Left forelimb (tissue), 1 donor: ENCODE results near the gene GOLGA8M.
"Not testable (repeated sequence)": the region's sequence is repeated elsewhere in the genome, so short reads cannot be mapped to it uniquely, and the experiment has no call there.

ENCODE experiments used
- DNase-seq: peaks from one replicate; pipeline ENCODE4 v3.0.0-alpha.2; 2018; ENCODE audit warnings: low spot score

The GOLGA8M gene

GRCh38 chr15:28712270-28712669 is at the start of gene GOLGA8M:
TSS of gene GOLGA8M (minus strand) at chr15:28712421. CDS start at chr15:28712323, 98 bp downstream.
- DNase-seq, result not testable (repeated sequence)

GRCh38 chr15:28742890-28743289 is 30.7 kb upstream of the GOLGA8M start:
- not testable (repeated sequence) for DNase-seq

GRCh38 chr15:28738590-28739292 is 26.5 kb upstream of the GOLGA8M start:
- not testable (repeated sequence) for DNase-seq

- DNase-seq, result not testable (repeated sequence)
Measured at GRCh38 chr15:28738200-28738561, 26.0 kb upstream of the GOLGA8M start.

- DNase-seq, result peak; percentile 76
Measured at GRCh38 chr15:28737521-28738199, 25.4 kb upstream of the GOLGA8M start.

GRCh38 chr15:28728061-28728460 is 15.8 kb upstream of the GOLGA8M start:
- DNase-seq, result not testable (repeated sequence)

GRCh38 chr15:28727026-28727425 is 14.8 kb upstream of the GOLGA8M start:
- DNase-seq, result not testable (repeated sequence)

- no peak for DNase-seq
Measured at GRCh38 chr15:28726102-28726501, 13.9 kb upstream of the GOLGA8M start.

GRCh38 chr15:28725556-28725955 is 13.3 kb upstream of the GOLGA8M start:
- no peak for DNase-seq

- not testable (repeated sequence) for DNase-seq
Measured at GRCh38 chr15:28723986-28724385, 11.8 kb upstream of the GOLGA8M start.

- not testable (repeated sequence) for DNase-seq
Measured at GRCh38 chr15:28719626-28720025, 7.4 kb upstream of the GOLGA8M start.

- DNase-seq, result not testable (repeated sequence)
Measured at GRCh38 chr15:28718576-28718975, 6.4 kb upstream of the GOLGA8M start.

- DNase-seq, result not testable (repeated sequence)
Measured at GRCh38 chr15:28714176-28714575, 2.0 kb upstream of the GOLGA8M start.

- not testable (repeated sequence) for DNase-seq
Measured at GRCh38 chr15:28703927-28704326, 8.3 kb downstream of the GOLGA8M start.

GRCh38 chr15:28702427-28702826 is 9.8 kb downstream of the GOLGA8M start:
- DNase-seq, result not testable (repeated sequence)

- DNase-seq, result peak; percentile 37
Measured at GRCh38 chr15:28694006-28694751, 18.0 kb downstream of the GOLGA8M start.

- peak; percentile 50 for DNase-seq
Measured at GRCh38 chr15:28693021-28693420, 19.2 kb downstream of the GOLGA8M start.

- not testable (repeated sequence) for DNase-seq
Measured at GRCh38 chr15:28673533-28673932, 38.7 kb downstream of the GOLGA8M start.

- not testable (repeated sequence) for DNase-seq
Measured at GRCh38 chr15:28672122-28672521, 40.1 kb downstream of the GOLGA8M start.

GRCh38 chr15:28666402-28666801 is 45.8 kb downstream of the GOLGA8M start:
- DNase-seq, result not testable (repeated sequence)

GRCh38 chr15:28664575-28664974 is 47.6 kb downstream of the GOLGA8M start:
- not testable (repeated sequence) for DNase-seq

- DNase-seq, result not testable (repeated sequence)
Measured at GRCh38 chr15:28663717-28664116, 48.5 kb downstream of the GOLGA8M start.

- not testable (repeated sequence) for DNase-seq
Measured at GRCh38 chr15:28660750-28661149, 51.5 kb downstream of the GOLGA8M start.
